Lower lobe of right lung (tissue), 2 donors: ENCODE results near the gene PPARGC1A. TPM values are rescaled to one million over a fixed set of nuclear protein-coding genes. Genes with fewer than 3 reads are reported as not detected.

Experiments
- ATAC-seq, 2 donors: fragments of 200-7000 bp; cut with Tn5 transposase; one replicate each; pipeline ENCODE4 v1.9.1; 2020 to 2022; ENCODE audit warnings: mild to moderate bottlenecking in 2 of 2, moderate library complexity in 2 of 2
- DNase-seq: peaks from one replicate; pipeline ENCODE4 v3.0.0-alpha.2; 2020
- H3K27ac ChIP-seq: fragments of 200-600 bp; one replicate; pipeline ENCODE4 v1.8.0; 2022
- H3K27me3 ChIP-seq: fragments of 200-600 bp; one replicate; pipeline ENCODE4 v1.8.0; 2022; ENCODE audit warnings: low read depth
- H3K36me3 ChIP-seq: fragments of 200-600 bp; one replicate; pipeline ENCODE4 v1.8.0; 2022; ENCODE audit warnings: mild to moderate bottlenecking
- H3K4me1 ChIP-seq: fragments of 200-600 bp; one replicate; pipeline ENCODE4 v1.8.0; 2022
- H3K4me3 ChIP-seq: fragments of 200-600 bp; one replicate; pipeline ENCODE4 v1.8.0; 2022; ENCODE audit warnings: mild to moderate bottlenecking
- H3K9me3 ChIP-seq: fragments of 200-600 bp; one replicate; pipeline ENCODE4 v1.8.0; 2022
- CTCF ChIP-seq: fragments of 200-600 bp; IDR thresholded peaks from one replicate; pipeline ENCODE4 v1.8.0; 2022; ENCODE audit warnings: antibody characterized with exemption, mild to moderate bottlenecking
- intact Hi-C: fragments of 100-400 bp; cut with DNase I; formaldehyde crosslinking; loops from one replicate; pipeline ENCODE4 v1.11.0; 2022
- total RNA-seq: library from RNA; stranded (reverse); fragmentation: NEBNext Ultra II Directional; extraction: Animal tissue kit (Norgen Biotek cat#: 25700); gene quantifications from one replicate; pipeline ENCODE4 v1.2.1, GENCODE V29; 2021
- donor health status: DM: no; HTN: yes; CAD: no; lungs with severe emphysema.

The PPARGC1A gene
- total RNA-seq, 1 donor from 2014 or later: 10.5 TPM

GRCh38 chr4:23838607-23839006 is 51.2 kb downstream of the PPARGC1A start:
- intact Hi-C loops: no loop called here
- H3K4me1 ChIP-seq: no peaks in the 10 kb centered on the region
- H3K27me3 ChIP-seq: no peaks in the 10 kb centered on the region
- ATAC-seq (no peak), DNase-seq (no peak)
- no peaks in the 10 kb centered on the region for H3K9me3 ChIP-seq
- H3K27ac ChIP-seq: no peak overlapping the region
- H3K36me3 ChIP-seq: no peaks in the 10 kb centered on the region
- no peak overlapping the region for H3K4me3 ChIP-seq
- no peak for TF ChIP-seq CTCF

- no peak for DNase-seq
- H3K4me3 ChIP-seq: no peak overlapping the region
- H3K27me3 ChIP-seq: no peaks in the 10 kb centered on the region
- H3K4me1 ChIP-seq: no peaks in the 10 kb centered on the region
- H3K36me3 ChIP-seq: no peaks in the 10 kb centered on the region
- no peak for TF ChIP-seq CTCF
- H3K9me3 ChIP-seq: no peaks in the 10 kb centered on the region
- no peak overlapping the region for H3K27ac ChIP-seq
- intact Hi-C loops: no loop called here
- ATAC-seq: no peak
These were observed 51.7 kb downstream of the PPARGC1A start for GRCh38 chr4:23838131-23838530.

GRCh38 chr4:23837371-23837770 is 52.5 kb downstream of the PPARGC1A start:
- Histone ChIP-seq H3K4me3 (no peak overlapping the region), H3K36me3 (no peaks in the 10 kb centered on the region), H3K4me1 (no peaks in the 10 kb centered on the region), H3K27ac (no peak overlapping the region), H3K27me3 (no peaks in the 10 kb centered on the region), H3K9me3 (no peaks in the 10 kb centered on the region)
- no peak for TF ChIP-seq CTCF
- intact Hi-C loops: no loop called here
- DNase-seq (no peak), ATAC-seq (no peak)

GRCh38 chr4:23835774-23836478 is 53.9 kb downstream of the PPARGC1A start:
- no peaks in the 10 kb centered on the region for H3K27me3 ChIP-seq
- no peaks in the 10 kb centered on the region for H3K36me3 ChIP-seq
- no peak overlapping the region for H3K27ac ChIP-seq
- TF ChIP-seq CTCF: no peak
- no peak overlapping the region for H3K4me3 ChIP-seq
- DNase-seq: no peak
- H3K9me3 ChIP-seq: no peaks in the 10 kb centered on the region
- H3K4me1 ChIP-seq: no peaks in the 10 kb centered on the region
- intact Hi-C loops: no loop called here
- ATAC-seq: no peak

DNA sequence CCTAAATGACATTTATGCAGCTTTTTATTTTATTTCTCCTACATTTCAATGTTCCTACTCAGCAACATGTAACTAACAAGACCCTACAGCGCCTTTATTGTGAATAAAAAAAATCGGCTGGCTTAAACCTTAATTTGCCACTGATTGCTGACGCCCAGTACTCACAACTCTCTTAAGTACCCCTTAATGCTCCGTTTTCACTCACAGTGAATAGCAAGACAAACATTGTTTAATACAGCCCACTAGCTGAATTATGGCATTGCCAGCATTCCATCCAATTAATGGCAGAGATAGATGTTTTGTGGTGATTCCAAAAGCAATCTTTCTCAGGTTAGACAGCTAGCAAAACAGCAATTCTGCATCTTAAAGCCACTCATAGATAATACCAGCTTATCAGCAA is 61.1 kb downstream of the PPARGC1A start:
- no peaks in the 10 kb centered on the region for H3K36me3 ChIP-seq
- H3K27ac ChIP-seq: no peak overlapping the region
- H3K4me1 ChIP-seq: peaks cover 17% of the 10 kb centered on the region
- DNase-seq (no peak), ATAC-seq (peak in 1 of 2 donors; percentile 64)
- H3K9me3 ChIP-seq: no peaks in the 10 kb centered on the region
- no peaks in the 10 kb centered on the region for H3K27me3 ChIP-seq
- TF ChIP-seq CTCF: no peak
- no peak overlapping the region for H3K4me3 ChIP-seq
- intact Hi-C loops: no loop called here
